Suprapubic skin (tissue), 4 donors: ENCODE measurements around the gene NDUFC1.

Source experiments
- EP300 ChIP-seq: sonication (generic); formaldehyde crosslinking; IDR thresholded peaks from one replicate; pipeline ENCODE4 v1.6.1; 2017; ENCODE audit warnings: antibody characterized with exemption
- POLR2AphosphoS5 ChIP-seq, 3 donors: sonication (generic); formaldehyde crosslinking; IDR thresholded peaks; one replicate each; pipeline ENCODE4 v1.6.1; 2017; ENCODE audit warnings: antibody characterized with exemption in 3 of 3
- TF ChIP-seq, protein P1 (sequence below), 2 donors: fragments of 200-600 bp in 1 of 2; fragments of 450-650 bp in 1 of 2; sonication (generic) in 1 of 2; IDR thresholded peaks; one replicate each; pipeline ENCODE4 v1.5.1; 2016 to 2019; ENCODE audit warnings: antibody characterized with exemption in 2 of 2, mild to moderate bottlenecking in 1 of 2, moderate library complexity in 1 of 2

DNA sequence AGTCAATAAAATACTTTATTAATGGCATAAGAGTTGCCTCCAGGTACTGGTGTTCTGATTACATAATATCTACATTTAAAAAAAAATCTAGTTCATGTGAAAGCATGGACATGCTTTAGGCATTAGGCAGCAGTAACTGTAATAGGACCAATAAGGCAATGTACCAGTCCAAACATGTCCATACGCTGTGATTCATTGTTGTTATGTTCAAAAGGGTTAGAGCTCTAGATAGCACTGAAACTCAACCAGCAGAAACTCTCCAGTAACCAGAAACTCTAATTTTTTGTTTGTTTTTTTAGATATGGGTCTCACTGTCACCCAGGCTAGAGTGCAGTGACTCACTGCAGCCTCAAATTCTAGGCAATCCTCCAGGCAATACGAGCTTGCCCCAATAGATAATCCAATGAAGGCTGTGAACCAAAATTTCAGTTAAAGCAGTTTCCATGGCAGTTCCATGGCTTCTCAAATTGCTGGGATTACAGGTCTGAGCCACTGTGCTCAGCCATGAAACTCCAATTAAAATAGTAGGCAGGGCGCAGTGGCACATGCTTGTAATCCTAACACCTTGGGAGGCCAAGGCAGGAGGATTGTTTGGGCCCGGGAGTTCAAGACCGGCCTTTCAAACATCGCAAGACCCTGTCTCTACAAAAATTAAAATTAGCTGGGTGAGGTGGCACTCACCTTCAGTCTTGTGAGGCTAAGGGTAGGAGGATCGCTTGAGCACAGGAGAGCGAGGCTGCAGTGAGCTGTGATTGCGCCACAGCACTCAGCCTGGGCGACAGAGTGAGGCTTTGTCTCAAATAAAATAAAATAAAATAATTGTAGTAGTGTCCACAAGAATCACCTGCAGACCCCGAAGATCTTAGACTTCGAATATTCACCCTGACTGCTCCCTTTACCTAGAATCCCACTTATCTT lies 58.6 kb downstream of the NDUFC1 start:
- TF ChIP-seq, protein P1, sequence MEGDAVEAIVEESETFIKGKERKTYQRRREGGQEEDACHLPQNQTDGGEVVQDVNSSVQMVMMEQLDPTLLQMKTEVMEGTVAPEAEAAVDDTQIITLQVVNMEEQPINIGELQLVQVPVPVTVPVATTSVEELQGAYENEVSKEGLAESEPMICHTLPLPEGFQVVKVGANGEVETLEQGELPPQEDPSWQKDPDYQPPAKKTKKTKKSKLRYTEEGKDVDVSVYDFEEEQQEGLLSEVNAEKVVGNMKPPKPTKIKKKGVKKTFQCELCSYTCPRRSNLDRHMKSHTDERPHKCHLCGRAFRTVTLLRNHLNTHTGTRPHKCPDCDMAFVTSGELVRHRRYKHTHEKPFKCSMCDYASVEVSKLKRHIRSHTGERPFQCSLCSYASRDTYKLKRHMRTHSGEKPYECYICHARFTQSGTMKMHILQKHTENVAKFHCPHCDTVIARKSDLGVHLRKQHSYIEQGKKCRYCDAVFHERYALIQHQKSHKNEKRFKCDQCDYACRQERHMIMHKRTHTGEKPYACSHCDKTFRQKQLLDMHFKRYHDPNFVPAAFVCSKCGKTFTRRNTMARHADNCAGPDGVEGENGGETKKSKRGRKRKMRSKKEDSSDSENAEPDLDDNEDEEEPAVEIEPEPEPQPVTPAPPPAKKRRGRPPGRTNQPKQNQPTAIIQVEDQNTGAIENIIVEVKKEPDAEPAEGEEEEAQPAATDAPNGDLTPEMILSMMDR (IDR thresholded peaks at IDR 0.05) = no peak
- no peak for TF ChIP-seq POLR2AphosphoS5 (IDR thresholded peaks at IDR 0.05)
- TF ChIP-seq EP300 = no peak
